ENCODE measurements around the gene DPM3.
A peak's percentile ranks its signal among the peaks of the same experiment; 100 is the strongest.
"Not testable (repeated sequence)": the region's sequence is repeated elsewhere in the genome, so short reads cannot be mapped to it uniquely, and the experiment has no call there.

DPM3 gene

DNA sequence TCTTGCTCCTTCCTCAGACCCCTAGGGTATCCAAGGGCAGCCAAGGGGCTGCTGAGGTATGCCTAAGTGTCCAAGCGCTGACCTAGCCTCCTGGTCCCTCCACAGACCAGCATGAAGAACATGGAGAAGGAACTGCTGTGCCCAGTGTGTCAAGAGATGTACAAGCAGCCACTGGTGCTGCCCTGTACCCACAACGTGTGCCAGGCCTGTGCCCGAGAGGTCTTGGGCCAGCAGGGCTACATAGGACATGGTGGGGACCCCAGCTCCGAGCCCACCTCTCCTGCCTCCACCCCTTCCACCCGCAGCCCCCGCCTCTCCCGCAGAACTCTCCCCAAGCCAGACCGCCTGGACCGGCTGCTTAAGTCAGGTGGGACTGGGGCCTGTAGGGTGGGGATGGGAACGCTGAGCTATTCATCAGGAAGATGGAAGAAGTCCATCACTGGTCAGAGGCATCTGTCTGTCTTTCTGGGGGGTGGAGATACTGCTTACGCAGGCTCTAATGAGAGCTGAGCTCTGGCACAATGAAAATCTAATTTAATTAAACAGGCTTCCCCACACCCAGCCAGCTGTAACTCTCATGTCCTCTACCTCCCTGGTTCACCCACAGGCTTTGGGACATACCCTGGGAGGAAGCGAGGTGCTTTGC, 35.1 kb upstream of the DPM3 start:
- DNase-seq: no peak

GRCh38 chr1:155174324-155175280, 34.3 kb upstream of the DPM3 start:
- peak; percentile 77 for DNase-seq

- peak; percentile 77 for DNase-seq
These were observed 33.4 kb upstream of the DPM3 start, which contains the start of gene TRIM46 for GRCh38 chr1:155173478-155174323. TRIM46 (plus strand) TSS chr1:155173849; CDS start chr1:155173967, 118 bp downstream.

DNA sequence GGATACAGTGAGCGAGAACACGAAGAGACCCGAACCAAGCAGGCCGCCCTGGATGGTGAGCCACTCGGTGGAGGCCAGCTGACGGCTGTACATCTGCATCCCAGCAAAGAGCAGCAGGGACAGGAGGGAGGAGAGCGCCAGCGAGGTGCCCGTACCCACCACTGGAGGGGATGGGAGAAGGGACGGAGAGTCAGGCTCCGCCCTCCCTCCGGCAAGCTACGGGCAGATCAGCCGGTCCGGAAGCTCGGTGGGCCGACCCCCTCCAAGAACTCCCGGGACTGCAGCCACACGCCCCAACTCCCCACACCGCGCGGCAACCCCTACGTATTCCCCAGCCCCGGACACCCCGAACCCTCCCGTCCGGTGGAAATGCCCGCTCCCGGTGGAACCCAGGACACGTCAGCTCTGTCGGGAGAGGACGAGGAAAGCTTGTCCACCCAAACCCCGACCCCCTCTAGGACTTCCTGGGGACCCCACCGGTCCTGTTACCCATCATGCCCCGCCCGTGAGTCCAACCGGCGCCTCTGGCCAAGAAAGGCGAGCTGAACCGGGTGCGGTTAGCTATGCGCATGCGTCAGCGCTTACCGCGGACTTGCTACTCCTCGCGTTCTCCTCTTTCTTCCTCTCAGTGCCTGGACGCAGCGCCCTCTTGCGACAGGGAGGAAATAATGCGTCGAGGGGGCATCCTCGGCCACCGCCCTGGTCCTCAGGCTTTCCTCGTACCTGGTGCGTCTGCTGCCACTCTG, 32.6 kb upstream of the DPM3 start, which contains the start of gene KRTCAP2:
KRTCAP2 (minus strand) TSS at position 573 of the 746 bp plus-strand sequence; CDS start at position 493, 80 bp downstream.
- peak; percentile 95 for DNase-seq

GRCh38 chr1:155171836-155172731, 31.8 kb upstream of the DPM3 start:
- DNase-seq: no peak

DNA sequence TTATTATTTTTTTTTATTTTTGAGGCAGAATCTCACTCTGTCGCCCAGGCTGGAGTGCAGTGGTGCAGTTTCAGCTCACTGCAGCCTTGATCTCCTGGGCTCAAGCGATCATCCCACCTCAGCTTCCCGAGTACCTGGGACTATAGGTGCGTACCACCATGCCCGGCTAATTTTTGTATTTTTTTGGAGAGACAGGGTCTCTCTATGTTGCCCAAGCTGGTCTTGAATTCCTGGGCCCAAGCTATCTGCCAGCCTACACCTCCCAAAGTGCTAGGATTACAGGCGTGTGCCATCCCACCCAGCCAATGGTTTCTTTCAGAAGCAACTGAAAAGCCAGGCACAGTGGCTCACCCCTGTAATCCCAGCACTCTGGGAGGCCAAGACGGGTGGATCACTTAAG, 30.5 kb upstream of the DPM3 start:
- DNase-seq: no peak

DNA sequence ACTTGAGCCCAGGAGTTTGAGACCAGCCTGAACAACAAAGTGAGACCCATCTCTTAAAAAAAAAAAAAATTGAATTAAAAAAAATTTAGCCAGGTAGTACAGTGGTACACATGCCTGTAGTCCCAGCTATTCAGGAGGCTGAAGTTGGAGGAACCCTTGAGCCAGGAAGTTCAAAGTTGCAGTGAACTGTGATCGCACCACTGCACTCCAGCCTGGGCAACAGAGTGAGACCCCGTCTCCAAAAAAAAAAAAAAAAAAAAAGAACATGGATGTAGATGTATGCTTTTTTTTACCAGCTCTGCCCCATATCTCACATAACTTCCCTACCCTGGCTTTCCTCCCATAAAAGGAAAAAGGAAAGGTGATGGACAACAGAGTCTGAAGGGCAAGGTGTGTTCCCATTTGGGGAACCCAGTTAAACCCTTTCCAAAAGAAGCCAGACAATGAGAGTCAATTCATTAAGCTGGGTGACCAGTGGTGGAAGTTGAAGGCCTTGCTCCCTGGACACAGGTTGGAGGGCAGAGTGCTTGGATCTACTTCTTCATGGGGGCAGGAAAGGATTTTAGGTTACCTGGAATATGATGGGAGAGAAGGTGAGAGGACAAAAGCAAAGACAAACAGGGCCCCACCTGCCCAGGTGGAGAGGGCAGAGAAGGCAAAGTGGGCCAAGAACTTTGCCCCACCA, 29.9 kb upstream of the DPM3 start:
- DNase-seq: no peak

- no peak for DNase-seq
These were observed 29.2 kb upstream of the DPM3 start for GRCh38 chr1:155169541-155169940.

- DNase-seq: no peak
These were observed 28.3 kb upstream of the DPM3 start for GRCh38 chr1:155168456-155169210.

DNA sequence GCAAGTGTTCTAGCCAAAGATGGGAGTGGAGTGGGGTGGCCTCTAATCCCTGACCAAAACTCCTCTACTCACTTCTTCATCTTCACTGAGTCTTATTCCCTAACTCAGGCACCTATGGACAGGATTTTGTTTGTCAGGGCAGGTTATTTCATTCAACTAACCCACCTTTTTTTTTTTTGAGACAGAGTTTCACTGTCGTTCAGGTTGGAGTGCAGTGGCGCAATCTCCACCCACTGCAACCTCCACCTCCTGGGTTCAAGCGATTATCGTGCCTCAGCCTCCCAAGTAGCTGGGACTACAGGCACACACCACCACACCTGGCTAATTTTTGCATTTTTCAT, 27.7 kb upstream of the DPM3 start:
- DNase-seq: not testable (repeated sequence)

DNA sequence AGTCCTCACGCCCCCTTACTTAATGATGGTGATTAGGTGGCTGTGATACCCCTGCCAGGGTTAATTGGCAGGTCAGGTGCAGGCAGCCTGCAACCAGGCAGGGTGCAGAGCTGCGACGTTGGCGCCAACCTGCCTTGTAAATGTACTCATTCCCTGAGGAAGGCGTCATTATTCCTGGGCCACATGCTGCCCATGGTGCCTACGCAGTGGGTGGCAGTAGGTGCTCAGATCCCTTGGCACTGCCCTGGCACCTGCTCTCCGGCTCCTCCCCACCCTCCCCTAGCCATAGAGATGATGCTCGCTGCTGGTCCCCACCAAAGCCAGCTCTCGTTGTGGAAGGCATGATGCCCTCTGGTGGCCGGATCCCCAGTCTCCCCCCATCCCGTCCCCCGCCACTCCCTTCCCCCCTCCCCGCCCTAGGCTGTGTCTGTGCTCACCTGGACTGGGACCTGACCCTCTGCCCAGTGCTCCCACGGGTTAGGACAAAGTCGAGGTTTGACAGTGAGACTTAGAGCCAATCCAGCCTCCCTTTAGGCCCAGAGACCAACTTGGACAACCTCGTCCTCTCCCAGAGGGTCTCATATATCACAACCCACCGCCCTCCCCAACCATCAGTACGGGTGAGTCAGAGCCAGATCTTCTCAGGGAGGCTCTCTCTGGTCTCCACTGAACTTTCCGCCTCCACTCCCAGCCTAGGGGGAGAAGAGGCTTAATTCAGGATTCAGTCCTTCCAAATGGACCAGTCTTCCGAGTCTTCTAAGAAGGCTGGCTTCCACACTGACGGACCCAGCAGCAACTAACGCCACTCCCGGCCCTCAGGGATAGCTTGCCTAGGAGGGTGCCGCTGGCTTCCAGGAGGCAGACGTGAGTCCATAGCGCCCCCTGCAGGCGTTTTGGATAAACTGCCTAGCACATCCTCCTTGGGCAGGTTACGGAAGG, 27.1 kb upstream of the DPM3 start:
- DNase-seq: peak; percentile 76

DNA sequence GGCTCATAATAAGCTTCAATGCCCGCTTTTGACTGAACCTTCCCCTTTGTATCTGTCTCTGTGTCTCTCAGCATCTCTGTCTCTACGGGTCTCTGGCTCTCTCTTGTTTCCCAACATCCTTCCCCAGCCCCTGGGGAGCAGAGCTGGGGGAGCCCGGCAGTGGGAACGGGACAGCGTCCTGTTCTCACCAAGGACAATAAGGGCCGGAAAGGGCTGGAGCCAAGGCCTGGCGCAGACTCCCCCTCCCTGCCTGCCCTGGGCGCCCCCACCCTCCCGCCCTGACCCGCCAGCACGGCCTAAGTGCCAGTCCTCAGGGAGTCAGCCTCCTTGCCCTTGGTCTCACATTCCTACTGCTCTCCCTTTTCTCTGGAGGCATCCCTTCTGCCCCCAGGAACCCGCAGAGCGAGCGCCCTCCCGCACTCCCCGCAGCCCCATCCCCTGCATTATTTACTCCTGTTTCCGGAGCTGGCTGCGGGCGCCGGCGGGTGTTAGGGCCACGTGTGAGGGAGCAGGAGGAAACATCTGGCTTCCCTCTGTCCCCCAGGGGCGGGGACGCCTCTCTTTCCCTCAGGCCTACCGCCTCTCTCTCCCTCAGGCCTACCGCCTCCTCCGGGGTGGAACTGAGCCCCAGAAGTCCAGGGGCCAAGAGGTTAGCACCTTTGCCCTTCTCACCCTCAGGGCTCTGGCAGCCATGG, 26.3 kb upstream of the DPM3 start:
- no peak for DNase-seq

- DNase-seq: no peak
These were observed 25.7 kb upstream of the DPM3 start for GRCh38 chr1:155166051-155166470.

GRCh38 chr1:155164625-155165024, 24.3 kb upstream of the DPM3 start:
- not testable (repeated sequence) for DNase-seq

- not testable (repeated sequence) for DNase-seq
These were observed 23.5 kb upstream of the DPM3 start for GRCh38 chr1:155163785-155164184.

DNA sequence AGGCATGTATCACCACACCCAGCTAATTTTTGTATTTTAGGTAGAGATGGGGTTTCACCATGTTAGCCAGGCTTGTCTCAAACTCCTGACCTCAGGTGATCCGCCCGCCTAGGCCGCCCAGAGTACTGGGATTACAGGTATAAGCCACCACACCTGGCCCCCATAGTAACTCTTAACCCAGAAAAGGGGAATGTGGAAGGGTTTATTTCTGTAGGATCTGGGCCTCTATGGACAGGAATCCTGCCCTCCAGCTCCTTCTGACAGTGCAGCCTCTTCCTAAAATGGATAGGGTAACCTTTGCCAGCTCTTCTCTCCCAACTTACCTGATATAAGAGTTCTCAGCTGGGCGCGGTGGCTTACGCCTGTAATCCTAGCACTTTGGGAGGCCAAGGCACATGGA, 22.3 kb upstream of the DPM3 start:
- DNase-seq: not testable (repeated sequence)

- DNase-seq: no peak
These were observed 19.8 kb upstream of the DPM3 start for GRCh38 chr1:155160128-155160527.

DNA sequence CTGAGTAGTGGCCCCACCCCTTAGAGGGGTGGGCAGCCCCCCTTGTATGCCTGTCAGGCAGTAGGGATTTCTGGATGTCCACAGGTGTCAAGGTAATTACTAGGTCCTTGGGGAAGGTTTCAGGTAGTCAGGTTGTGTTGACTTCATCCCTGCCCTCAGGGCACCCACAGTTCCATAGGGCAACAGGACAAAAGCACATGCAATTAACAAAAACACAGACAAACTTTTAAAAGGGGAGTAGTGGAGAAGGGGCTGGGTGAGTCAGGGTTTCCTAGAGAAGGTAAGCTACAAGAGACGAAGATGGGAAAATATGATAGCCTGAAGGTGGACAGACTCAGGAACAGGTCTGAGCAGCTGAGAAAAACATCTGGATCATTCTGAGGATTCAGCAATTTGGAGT, 18.7 kb upstream of the DPM3 start:
- DNase-seq: no peak

Data from DMS79 treated with DMSO at 0.1 percent for 48 hours (cell line).